Activated CD8-positive, alpha-beta memory T cell treated with anti-CD3 and anti-CD28 coated beads for 4 hours (primary cell): ENCODE data around the gene SCUBE1.

Experiments
- DNase-seq, 2 donors: peaks; one replicate each; pipeline ENCODE4 v3.0.0-alpha.2; 2020; ENCODE audit warnings: low read depth in 2 of 2

SCUBE1 gene

GRCh38 chr22:43173976-43174720, 169.0 kb downstream of the SCUBE1 start:
- DNase-seq, result no peak

DNA sequence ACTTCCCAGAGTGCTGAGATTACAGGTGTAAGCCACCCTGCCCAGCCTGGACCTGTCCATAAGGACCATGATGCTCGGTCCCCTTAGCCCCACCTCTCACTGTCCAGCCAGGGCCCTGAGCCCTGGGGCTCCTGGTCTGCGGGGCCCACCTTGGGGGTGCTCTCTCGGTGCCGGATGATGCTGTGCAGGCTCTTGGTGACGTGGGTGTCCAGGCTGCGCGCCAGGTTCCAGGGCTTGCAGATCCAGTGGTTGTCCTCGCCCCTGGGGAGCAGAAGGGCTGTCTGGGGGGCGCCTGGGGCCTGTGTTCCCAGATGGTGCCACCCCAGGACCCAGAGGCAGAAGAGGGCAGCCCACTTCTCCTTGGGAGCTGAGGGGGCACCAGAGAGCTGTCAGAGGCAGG, 169.6 kb downstream of the SCUBE1 start:
- DNase-seq, result no peak

DNA sequence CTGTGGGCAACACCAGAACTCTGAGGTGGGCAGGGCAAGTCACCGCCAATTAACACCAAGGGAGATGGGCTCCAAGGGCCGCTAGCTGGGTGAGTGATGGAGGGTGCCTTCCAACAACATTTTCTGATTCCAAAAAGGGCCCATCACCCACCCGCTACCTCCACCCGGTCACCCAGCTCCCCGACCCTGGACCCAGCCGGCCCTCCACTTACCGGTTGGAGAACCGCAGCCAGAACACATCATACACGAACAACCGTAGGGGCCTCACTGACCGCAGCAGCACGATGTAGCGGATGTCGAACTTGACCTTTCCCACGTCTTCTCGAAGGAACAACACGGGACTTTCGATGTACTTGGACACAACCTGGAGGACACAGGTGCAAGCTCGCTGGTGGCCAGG, 171.0 kb downstream of the SCUBE1 start:
- DNase-seq, result no peak

GRCh38 chr22:43171607-43172006, 171.6 kb downstream of the SCUBE1 start:
- no peak for DNase-seq

DNA sequence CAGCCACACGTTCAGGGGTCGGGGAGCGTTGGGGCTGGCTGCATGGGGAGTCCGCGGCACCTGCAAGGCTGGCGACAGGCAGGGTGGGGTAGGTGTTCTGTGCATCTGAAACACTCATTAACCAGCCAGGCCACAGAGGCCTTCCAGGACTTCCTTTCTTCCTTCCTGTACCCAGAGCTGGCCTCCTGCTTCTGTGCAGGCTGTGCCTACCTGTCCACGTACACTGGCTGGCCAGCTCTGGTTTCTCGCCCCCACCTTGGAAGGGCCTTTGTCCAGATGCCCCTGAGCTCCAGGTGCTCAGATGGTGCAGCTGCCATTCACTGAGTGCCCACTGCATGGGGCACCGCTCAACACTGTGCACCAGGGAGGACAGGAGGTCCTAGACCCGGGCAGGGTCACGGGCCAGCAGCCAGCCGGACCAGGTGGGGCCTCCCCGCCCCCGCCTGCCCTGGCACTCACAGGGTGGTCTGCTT, 172.1 kb downstream of the SCUBE1 start:
- DNase-seq, result no peak

DNA sequence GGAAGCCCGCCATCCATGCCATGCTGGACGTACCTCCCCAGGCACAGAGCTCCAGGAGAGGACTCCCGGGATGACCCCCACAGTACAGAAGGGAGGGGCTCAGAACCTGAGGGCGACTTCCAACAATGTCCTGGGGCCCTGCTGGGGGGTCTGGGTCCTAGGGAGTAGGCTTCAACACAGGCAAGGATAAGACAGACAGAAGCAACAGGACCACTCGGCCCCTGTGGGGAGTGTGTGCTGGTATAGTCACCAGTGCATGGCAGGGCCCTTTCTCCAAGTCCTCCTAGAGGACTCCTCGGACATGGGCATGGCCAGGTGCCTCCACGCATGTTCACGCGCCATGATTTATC, 173.1 kb downstream of the SCUBE1 start:
- DNase-seq, result no peak

GRCh38 chr22:43169310-43170130, 173.7 kb downstream of the SCUBE1 start:
- DNase-seq, result no peak

DNA sequence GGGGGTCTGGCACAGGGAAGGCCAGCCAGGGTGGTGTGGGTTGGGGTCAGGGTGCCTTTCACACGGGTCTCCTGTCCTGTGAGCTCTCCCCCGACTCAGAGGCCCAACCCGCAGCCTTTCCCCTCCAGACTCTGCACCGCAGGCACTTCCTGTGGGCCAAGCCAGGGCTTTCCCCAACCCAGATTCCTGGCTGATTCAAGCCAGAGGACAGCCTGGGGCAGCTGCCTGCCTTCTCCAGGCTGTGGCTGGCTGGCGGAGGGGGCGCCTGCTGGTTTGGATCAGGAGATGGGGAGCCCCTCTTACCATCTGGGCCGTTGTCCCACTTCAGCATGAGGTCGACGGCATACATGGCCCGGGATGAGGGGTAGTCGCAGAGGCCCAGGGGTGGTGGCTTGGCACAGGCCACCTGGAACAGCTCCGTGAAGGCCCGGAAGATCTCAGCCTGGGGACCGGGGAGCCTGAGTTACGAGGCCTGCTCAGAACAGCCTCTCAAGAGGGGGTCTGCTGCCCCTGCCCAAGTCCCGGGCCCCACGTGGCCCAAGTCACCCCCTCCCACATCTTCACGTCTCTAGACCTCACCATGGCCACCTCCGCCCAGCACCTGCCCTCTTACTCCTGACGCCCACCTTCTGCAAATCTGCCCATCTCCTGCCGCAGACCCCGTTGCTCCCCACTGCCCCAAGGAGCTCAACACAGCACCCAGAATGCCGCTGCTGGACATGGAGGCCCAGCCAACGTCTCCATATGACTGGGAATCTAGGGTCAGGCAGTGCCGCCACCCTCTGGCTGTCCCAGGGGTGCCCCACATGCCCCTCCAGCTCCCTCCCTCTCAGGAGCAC, 174.5 kb downstream of the SCUBE1 start:
- DNase-seq, result no peak

DNA sequence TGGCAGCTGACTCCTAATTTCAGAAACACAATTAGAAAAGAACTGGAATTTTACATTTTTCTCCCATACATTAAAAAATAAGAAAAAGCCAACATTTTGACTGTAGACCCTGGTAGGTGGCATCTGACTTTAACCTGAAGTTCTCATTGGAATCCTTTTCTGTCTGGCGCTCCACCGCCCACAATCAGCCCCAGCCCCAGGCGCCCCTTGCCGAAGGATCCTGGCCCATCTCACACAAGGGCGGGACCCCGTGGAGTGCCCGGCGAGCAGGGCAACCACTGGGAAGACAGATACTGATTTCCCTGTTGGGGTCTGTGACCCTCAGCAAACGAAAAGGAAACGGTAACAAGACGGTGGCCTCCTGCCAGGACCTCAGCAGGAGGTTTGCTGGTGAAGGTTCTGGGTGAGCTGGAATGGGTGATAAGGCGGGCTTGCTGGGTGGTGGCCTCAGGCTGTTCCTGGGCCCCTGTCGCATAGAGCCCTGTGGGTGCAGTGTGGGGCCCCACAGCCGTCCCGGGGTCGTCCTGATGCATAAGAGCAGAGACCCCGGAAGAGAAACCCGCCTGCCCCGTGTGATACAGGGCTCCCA, 176.1 kb downstream of the SCUBE1 start:
- DNase-seq, result no peak

GRCh38 chr22:43166132-43166930, 176.8 kb downstream of the SCUBE1 start:
- DNase-seq, result no peak

- no peak for DNase-seq
Measured at GRCh38 chr22:43164636-43165035, 178.5 kb downstream of the SCUBE1 start.

DNA sequence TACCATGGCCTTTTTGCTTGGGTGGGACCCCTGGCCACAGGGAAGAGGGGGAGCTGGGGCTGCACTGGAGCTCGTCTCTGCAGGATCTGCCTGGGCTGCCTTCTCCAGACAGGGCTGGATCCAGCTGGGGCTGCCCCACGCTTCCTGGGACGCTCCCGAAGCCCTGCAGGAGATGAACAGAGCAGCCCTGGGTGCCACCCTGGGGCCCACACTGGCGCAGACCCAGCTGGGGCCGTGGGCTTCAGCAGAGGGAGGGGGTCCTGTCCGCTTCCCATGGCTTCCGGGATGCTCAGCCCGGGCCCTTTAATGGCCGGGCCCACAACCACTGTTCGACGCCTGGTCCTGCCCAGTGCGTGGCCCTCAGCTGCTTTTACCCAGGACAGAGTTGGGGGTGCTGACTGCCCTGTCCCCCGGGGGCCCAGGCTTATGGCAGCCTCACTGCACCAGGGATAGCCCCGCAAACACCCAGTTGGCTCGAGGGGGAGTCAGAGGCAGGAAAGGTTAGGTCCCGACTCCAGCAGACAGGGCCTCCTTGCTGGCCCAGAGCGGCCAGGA, 179.9 kb downstream of the SCUBE1 start:
- DNase-seq, result no peak

DNA sequence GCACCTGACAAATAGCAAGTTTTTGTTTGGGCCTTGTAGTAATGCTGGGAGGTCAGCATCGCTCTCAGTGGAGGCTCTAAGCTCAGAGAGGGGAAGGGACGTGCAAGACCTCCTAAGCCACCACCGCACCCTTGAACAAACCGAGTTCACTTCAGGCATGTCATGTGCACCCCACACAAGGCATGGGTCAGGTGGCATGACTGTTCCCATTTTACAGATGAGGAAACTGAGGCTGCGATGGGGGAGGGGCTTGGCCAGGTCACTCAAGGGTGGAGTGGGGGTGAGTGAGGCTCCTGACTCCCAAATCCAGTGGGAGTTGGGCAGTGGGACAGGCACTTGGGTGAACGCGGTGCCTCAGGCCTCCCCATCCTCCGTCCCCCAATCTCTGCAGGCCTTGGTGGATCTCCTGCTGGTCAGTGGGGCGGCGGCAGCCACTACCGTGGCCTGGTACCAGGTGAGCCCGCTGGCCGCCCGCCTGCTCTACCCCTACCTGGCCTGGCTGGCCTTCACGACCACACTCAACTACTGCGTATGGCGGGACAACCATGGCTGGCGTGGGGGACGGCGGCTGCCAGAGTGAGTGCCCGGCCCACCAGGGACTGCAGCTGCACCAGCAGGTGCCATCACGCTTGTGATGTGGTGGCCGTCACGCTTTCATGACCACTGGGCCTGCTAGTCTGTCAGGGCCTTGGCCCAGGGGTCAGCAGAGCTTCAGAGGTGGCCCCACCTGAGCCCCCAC, 180.6 kb downstream of the SCUBE1 start:
- DNase-seq, result no peak

GRCh38 chr22:43160497-43161126, 182.6 kb downstream of the SCUBE1 start:
- no peak for DNase-seq

DNA sequence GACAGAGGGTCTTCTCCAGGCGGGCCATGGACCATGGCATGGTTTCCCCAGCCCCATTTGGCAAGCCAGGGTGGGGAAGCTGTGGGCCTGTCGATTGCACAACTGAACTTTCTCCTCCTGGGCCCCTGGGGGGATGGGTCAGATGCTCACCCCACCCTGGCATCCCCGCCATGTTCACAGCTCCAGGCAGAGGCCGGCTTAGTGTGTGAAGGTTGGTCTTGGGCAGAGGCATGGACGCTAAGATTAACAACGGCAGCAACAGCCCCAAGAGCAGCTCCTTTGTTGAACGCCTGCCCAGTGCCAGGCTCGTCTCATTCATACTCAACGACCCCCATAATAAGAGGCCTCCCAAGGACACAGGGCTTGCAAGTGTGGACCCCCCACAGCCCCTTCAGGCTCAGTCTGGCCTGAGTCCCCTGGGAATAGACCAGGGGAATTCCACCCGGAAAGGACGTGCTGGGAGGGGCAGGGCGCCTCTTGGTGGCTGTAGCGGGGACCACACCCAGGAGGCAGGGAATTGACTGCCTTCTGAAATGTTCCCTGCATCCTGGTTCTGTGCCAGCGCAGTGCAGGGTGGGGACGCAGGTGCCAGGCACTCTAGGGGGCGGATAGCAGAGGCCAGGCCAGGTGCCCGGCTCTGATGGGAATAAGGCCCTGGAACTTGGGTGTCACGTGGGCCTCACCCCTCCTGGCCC, 183.5 kb downstream of the SCUBE1 start:
- DNase-seq, result no peak

- DNase-seq, result no peak
Measured at GRCh38 chr22:43158778-43159483, 184.2 kb downstream of the SCUBE1 start.

DNA sequence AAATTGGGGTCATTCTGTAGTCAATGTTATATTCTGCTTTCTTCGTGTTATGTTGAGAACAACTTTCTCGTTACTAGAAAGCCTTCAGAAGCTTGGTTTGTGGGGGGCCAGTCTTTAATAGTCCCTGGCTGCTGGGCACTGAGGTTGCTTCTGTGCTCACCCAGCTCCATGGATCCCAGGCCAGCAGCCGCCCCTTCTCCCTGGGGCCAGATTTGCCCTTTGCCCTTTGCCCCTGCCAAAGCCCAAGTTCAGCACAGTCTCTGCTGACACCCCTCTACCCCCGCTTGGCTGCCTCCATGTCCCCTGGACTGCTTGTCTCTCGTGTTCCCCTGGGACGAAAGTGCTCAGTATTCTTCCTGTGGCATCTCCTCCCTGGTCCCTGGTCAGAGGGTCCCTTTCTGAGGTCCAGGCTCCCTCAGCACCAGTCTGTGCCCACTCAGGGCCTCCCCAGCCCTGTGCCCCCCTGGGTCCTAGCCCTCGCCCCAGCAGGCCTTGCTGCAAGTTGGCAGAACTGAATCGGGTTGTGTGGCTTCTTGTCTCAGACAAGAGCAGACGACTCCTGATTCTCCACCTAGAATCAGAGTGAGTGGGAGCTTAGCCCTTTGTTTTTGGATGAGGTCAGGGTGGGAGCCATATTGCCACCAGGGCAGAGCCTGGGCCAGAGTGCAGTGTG, 185.2 kb downstream of the SCUBE1 start:
- no peak for DNase-seq

GRCh38 chr22:43156413-43156812, 186.8 kb downstream of the SCUBE1 start:
- DNase-seq, result no peak
